Measurements from ENCODE around the gene ICAM5.

The ICAM5 gene

DNA sequence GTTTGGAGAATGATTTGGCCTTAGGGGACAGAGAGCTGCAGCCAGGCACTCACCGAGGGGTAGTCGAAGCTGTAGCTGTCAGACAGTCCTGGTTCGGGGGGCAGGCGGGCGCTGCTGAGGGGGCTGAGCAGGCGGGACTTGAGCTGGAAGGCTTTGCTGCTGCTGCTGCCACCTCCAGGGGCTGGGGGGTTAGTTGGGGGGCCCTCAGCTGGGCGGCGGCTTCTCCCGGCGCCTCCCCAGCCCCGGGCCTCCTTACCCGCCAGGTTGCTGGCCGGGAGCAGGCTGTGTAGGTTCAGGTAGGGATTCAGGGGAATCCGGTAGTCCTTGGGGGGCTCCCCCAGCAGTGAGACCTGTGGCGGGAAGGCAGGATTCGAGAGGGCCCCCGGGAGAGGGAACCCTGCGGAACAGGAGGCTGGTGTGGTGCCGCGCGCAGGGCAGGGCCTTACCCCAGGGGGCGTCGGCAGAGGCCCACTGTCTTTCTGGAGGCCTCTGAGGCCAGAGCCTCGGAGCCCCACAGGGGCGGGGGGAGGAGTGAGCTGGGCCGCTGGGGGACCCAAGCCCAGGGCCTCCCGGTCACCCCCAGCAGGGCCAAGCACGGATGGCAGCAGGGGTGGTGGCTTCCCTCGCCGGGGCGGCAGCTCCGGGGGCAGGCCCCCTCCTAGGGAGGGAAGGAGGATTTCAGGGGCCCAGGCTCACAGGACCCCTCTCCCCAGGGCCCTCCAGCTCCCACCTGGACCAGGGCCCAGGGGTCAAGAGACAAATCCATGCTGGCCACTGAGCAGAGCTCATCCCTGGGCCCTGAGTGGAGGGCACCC lies 31.1 kb downstream of the ICAM5 start:
- Histone ChIP-seq H3K27me3 (ENCODE audit: low read length) (no peaks in the 10 kb centered on the region), H3K36me3 (ENCODE audit: low read length) (no peaks in the 10 kb centered on the region), H2AFZ (ENCODE audit: low read depth, low read length, severe bottlenecking) (no peak overlapping the region), H3K4me3 (ENCODE audit: insufficient read depth, low read length, poor library complexity, severe bottlenecking) (no peak overlapping the region), H3F3A (ENCODE audit: insufficient read depth) (no peaks in the 10 kb centered on the region), H3K9me2 (replicated peaks; ENCODE audit: insufficient read depth, low read length) (no peaks in the 10 kb centered on the region), H3K4me2 (ENCODE audit: low read depth, low read length, poor library complexity, severe bottlenecking) (no peak overlapping the region), H3K27ac (ENCODE audit: low read depth, low read length) (no peak overlapping the region), H3K9me3 (ENCODE audit: insufficient read depth, low read length) (no peaks in the 10 kb centered on the region), H3K9ac (ENCODE audit: low read length) (no peak overlapping the region), H3K79me2 (ENCODE audit: insufficient read depth, low read length) (no peaks in the 10 kb centered on the region), H4K20me1 (ENCODE audit: low read depth, low read length) (no peaks in the 10 kb centered on the region)
- TF ChIP-seq EZH2phosphoT487 (conservative IDR thresholded peaks at IDR 0.05; ENCODE audit: low read length) = no peak
- TF ChIP-seq, protein P1, sequence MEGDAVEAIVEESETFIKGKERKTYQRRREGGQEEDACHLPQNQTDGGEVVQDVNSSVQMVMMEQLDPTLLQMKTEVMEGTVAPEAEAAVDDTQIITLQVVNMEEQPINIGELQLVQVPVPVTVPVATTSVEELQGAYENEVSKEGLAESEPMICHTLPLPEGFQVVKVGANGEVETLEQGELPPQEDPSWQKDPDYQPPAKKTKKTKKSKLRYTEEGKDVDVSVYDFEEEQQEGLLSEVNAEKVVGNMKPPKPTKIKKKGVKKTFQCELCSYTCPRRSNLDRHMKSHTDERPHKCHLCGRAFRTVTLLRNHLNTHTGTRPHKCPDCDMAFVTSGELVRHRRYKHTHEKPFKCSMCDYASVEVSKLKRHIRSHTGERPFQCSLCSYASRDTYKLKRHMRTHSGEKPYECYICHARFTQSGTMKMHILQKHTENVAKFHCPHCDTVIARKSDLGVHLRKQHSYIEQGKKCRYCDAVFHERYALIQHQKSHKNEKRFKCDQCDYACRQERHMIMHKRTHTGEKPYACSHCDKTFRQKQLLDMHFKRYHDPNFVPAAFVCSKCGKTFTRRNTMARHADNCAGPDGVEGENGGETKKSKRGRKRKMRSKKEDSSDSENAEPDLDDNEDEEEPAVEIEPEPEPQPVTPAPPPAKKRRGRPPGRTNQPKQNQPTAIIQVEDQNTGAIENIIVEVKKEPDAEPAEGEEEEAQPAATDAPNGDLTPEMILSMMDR (IDR thresholded peaks at IDR 0.05; ENCODE audit: insufficient read depth, low read length, poor library complexity, severe bottlenecking) = no peak

DNA sequence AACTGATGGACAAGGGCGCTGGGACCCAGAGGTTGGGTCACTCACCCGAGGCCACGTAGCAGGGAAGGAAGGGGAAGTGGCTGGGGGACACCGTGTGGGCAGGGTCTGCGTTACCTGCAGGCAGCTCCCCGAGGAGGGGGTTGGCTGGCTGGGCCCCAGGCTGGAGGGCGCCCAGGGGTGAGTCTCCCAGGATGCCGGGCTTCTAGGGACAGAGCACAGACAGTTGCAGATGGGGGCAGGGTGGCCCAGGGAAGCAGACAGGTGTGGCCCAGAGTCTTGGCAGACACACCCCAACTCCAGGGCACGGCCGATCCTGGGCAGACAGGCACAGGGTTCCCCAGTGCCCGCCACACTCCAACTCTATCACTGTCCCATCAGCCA lies 31.7 kb downstream of the ICAM5 start:
- no peaks in the 10 kb centered on the region for H3F3A ChIP-seq (ENCODE audit: insufficient read depth)
- no peak overlapping the region for H3K9ac ChIP-seq (ENCODE audit: low read length)
- no peaks in the 10 kb centered on the region for H3K9me3 ChIP-seq (ENCODE audit: insufficient read depth, low read length)
- no peaks in the 10 kb centered on the region for H3K27me3 ChIP-seq (ENCODE audit: low read length)
- H3K79me2 ChIP-seq (ENCODE audit: insufficient read depth, low read length) = no peaks in the 10 kb centered on the region
- H3K4me3 ChIP-seq (ENCODE audit: insufficient read depth, low read length, poor library complexity, severe bottlenecking) = no peak overlapping the region
- no peak overlapping the region for H3K4me2 ChIP-seq (ENCODE audit: low read depth, low read length, poor library complexity, severe bottlenecking)
- TF ChIP-seq, protein P1 (IDR thresholded peaks at IDR 0.05; ENCODE audit: insufficient read depth, low read length, poor library complexity, severe bottlenecking) = no peak
- TF ChIP-seq EZH2phosphoT487 (conservative IDR thresholded peaks at IDR 0.05; ENCODE audit: low read length) = no peak
- no peak overlapping the region for H3K27ac ChIP-seq (ENCODE audit: low read depth, low read length)
- H2AFZ ChIP-seq (ENCODE audit: low read depth, low read length, severe bottlenecking) = no peak overlapping the region
- H3K9me2 ChIP-seq (replicated peaks; ENCODE audit: insufficient read depth, low read length) = no peaks in the 10 kb centered on the region
- no peaks in the 10 kb centered on the region for H3K36me3 ChIP-seq (ENCODE audit: low read length)
- no peaks in the 10 kb centered on the region for H4K20me1 ChIP-seq (ENCODE audit: low read depth, low read length)

DNA sequence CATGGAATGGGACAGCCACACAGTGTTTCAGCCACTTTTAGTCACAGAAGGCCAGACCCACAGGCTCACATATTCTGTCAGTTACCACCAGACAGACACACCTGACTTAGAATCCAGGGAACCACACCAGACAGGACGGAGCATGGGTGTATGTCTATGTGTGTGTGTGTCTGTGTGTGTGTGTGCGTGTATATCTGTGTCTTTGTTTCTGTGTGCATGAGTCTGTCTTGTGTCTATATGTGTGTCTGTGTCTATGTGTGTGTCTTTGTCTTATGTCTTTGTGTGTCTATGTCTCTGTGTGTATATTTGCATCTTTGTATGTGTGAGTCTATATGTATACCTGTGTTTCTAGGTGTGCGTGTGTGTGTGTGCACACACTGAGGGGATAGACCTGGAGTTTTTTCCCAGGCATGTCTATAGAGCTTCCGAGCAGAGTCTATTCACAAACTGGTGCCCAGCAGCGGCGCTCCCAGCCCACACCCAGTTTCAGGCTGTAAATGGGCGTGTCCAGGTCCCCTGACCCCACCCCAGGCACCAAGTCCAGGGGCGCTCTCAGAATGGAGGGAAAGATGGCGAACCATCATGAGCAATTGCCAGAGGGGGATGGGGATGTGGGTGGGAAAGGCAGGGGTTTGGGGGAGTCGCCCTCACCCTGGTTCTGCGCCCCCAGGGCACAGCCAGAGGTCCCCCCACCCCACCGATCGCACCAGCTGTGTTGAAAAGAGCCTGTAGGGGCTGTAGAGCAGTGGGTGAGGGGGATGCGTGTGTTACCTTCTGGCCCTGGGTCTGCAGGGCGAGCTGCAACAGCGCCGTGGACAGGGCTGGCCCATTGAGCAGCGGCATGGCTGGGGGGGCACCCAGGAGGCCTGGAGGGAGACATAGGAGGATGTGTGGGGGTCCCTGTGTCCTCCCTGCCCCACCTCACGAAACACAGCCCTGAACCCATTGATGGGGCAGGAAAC lies 32.4 kb downstream of the ICAM5 start:
- Histone ChIP-seq H3K9ac (ENCODE audit: low read length) (no peak overlapping the region), H3K27me3 (ENCODE audit: low read length) (no peaks in the 10 kb centered on the region), H3K4me3 (ENCODE audit: insufficient read depth, low read length, poor library complexity, severe bottlenecking) (no peak overlapping the region), H3K79me2 (ENCODE audit: insufficient read depth, low read length) (0 out of 2 replicates have a peak, but pooled peaks cover under 1% of the 10 kb centered on the region), H3F3A (ENCODE audit: insufficient read depth) (no peaks in the 10 kb centered on the region), H2AFZ (ENCODE audit: low read depth, low read length, severe bottlenecking) (no peak overlapping the region), H3K36me3 (ENCODE audit: low read length) (no peaks in the 10 kb centered on the region), H4K20me1 (ENCODE audit: low read depth, low read length) (no peaks in the 10 kb centered on the region), H3K4me2 (ENCODE audit: low read depth, low read length, poor library complexity, severe bottlenecking) (no peak overlapping the region), H3K9me3 (ENCODE audit: insufficient read depth, low read length) (no peaks in the 10 kb centered on the region), H3K27ac (ENCODE audit: low read depth, low read length) (no peak overlapping the region), H3K9me2 (replicated peaks; ENCODE audit: insufficient read depth, low read length) (no peaks in the 10 kb centered on the region)
- TF ChIP-seq, protein P1 (IDR thresholded peaks at IDR 0.05; ENCODE audit: insufficient read depth, low read length, poor library complexity, severe bottlenecking) = no peak
- no peak for TF ChIP-seq EZH2phosphoT487 (conservative IDR thresholded peaks at IDR 0.05; ENCODE audit: low read length)

Measured in SU-DHL-6 (cell line).